HG02973 (cell line): ENCODE measurements around the gene TTF2.
"Not testable (repeated sequence)": the region's sequence is repeated elsewhere in the genome, so short reads cannot be mapped to it uniquely, and the experiment has no call there.

Experiments
- ATAC-seq: cut with Tn5 transposase; IDR thresholded peaks from one replicate; pipeline ENCODE4 v1.9.1; 2021; ENCODE audit warnings: moderate library complexity; ENCODE audit not compliant: unreplicated experiment

Gene TTF2

DNA sequence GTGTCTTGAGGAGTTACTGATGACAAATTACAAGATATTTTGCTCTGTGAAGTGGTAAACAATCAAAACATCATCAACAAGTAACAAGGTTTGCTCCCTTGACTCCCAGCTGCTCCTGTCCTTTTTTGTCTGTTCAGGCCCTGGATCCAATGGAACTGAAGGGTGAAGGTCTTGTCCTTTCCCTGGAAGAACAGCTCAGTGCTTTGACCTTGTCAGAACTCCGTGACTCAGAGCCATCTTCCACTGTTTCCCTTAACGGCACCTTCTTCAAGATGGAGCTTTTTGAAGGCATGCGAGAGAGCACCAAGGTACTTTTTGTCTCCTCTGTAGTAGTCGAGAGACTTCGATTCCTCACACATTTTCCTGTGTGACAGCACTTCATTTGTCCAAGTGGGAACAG lies 32.5 kb downstream of the TTF2 start:
- no peak for ATAC-seq

GRCh38 chr1:117093091-117093534 lies 33.0 kb downstream of the TTF2 start:
- no peak for ATAC-seq

DNA sequence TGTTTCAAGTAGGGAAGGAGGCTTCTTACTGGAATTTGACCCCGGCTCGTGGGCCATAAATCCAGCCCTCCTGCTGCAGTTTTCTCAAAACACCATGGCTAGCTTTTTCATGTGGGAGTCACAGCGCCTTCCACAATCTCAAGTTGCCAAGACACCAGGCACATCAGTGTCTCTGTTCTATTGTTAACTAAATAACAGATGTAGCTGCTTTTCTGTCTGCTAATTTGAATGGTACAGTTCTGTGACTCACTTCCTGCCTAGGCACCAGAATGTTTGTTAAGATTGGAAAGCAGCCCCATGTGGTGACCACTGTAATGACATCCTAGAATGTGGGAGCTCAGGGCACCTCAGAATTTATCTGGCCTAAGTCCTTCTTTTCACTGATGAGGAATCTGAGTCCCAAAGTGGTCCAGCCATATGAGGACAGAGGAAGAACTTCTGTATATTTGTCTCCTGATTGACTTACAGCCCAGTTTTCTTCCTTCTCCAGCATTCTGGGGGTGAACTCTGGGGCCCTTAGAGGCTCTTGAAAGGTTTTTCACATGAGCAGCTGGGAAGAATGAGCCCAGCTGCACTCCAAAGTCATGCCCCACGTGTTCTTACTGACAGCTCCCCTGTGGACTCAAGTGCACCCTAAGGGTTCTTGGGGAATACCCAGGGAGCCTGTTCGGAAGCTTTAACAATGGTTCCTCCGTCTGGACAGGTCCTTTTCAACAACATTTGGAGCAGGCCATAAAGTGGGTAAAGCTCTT lies 33.9 kb downstream of the TTF2 start:
- ATAC-seq, result peak; percentile 81

DNA sequence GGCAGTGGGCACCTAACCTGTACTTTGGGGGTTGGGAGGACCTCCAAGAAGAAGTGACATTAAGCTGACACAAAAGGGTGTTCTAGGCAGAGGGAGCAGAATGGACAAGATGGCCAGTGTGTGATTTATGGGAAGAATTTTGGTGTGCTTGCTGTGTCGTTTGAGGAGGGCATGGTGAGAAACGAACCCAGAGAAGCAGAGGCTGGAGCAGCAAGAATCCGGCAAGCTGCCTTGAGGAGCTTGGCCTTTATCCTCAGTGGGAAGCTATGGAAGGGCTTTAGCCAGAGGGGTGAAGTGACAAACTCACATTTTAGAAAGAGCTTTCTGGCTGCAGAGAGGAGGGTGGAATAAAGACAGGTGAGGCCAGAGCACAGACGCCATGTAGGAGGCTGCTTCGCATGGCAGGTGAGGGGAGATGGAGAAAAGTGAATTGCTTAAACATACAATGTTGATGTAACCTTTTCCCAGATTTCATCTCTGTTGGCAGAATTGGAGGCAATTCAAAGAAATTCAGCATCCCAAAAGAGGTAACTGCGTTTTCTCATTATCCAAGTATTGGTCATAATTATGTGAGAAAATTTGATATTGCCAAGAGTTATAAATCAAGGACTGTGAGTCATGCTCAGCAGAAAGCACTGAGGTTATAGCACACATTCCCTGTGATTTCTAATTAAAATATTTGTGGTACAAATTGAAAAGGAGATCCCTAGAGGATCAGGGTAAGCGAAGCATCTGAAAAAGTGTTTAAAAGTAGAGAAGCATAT lies 34.9 kb downstream of the TTF2 start:
- no peak for ATAC-seq

DNA sequence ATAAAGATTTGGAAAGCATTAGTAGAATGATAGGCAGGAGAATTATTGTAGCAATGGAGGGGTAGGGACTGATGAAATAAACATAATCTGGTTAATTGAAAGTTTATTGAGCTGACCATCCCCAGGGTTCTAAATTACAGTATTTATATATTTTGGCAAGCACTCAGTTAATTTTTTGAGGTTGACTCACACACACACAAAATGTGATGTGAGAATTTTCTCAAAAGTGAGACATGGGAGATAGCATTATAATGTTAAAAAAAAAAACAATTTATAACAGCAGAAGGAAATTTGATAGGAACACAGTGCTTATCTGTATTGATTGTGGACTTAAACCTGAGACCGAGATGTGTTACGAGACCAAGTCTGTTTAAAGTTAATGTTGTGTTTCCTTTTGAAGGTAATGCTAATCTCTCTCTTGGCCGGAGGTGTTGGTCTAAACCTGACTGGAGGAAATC lies 36.9 kb downstream of the TTF2 start:
- ATAC-seq, result no peak

- ATAC-seq, result no peak
Observed at GRCh38 chr1:117097443-117097842, 37.3 kb downstream of the TTF2 start.

GRCh38 chr1:117098287-117098890 lies 38.3 kb downstream of the TTF2 start:
- no peak for ATAC-seq

DNA sequence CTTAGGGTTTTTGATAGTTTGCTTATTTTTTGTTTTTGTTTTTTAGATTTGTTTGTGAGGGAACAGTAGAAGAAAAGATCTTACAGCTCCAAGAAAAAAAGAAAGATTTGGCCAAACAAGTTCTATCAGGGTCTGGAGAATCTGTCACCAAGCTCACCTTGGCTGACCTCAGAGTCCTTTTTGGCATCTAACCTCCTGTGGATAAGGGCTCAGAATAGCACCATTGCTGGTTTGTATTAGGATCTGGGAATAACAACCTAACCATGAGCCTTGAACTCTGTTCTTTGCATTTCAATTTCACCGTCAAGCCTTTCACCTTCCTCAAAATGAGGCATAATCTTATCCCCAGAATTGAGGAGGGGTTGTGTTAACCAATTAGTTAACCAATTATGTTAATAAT lies 41.2 kb downstream of the TTF2 start:
- no peak for ATAC-seq

DNA sequence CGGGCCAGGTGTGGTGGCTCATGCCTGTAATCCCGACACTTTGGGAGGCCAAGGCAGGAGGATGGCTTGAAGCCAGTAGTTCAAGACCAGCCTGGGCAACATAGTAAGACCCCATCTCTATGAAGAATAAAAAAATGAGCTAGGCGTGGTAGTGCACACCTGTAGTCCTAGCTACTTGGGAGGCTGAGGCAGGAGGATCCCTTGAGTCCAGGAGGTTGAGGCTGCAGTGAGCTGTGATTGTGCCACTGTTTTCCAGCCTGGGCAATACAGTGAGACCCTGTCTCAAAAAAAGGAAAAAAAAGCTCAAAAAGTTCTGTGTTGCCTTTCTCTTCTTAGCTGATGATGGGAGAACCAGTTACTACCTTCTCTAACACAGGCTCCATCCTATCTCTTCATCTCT lies 41.7 kb downstream of the TTF2 start:
- ATAC-seq, result not testable (repeated sequence)

DNA sequence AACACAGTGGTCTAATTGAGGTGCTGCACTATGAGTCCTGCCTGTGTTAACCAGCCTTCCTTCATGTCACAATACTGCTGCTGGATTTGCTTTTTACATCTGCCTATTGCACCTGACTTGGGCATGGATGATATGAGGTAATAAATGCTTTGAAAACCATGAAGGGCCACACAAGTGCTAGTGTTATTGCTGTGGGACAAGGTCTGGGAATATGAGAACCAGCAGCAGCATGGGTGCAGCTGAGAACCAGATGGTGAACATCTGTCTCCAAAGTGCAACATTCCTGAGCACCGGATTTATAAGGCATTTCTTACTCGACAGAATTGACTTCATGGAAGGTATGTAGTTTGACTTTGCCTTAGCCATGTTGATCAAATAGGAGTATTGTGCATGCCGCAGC lies 44.9 kb downstream of the TTF2 start:
- ATAC-seq, result no peak

GRCh38 chr1:117105722-117106121 lies 45.6 kb downstream of the TTF2 start:
- no peak for ATAC-seq

- ATAC-seq, result no peak
Observed at GRCh38 chr1:117106478-117106877, 46.4 kb downstream of the TTF2 start.

GRCh38 chr1:117107364-117107763 lies 47.2 kb downstream of the TTF2 start:
- no peak for ATAC-seq

DNA sequence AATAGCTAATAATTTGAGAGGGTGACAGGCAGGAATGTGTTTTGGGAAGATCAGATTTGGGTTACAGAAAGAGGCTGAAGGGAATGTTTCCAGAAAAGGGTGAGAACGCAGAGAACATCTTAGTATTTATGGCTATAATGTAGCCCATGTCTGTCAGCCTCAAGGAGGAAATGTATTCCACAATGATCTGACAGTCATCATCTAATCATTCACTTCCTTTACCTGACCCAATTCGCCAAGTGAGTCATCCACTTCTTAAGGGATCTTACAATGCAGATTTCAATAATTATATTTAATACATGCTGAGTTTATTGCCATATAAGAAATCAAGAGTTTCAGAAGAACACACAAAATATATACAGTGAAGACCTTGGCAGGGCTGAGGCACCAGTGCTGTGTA lies 50.6 kb downstream of the TTF2 start:
- ATAC-seq, result no peak

GRCh38 chr1:117112047-117112717 lies 52.1 kb downstream of the TTF2 start:
- no peak for ATAC-seq

DNA sequence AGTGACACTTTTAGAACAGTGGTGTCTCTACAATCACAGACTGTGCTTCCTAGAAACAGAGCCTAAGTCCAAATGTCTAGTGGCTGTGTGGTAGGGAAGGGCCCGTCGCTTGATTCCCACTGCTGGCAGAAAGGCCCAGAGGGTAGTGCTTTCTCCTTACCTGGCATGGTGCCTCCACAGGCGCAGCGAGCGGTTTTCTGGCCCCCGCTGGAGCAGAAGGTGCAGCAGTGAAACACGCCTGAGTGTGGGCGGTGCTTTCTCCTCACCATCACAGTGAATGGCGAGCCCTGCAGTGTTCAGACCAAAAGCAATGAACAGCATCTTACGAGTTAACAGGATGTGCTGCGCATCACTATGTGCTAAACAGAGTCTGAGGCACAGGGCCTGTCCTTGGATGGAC lies 53.1 kb downstream of the TTF2 start:
- ATAC-seq, result no peak

DNA sequence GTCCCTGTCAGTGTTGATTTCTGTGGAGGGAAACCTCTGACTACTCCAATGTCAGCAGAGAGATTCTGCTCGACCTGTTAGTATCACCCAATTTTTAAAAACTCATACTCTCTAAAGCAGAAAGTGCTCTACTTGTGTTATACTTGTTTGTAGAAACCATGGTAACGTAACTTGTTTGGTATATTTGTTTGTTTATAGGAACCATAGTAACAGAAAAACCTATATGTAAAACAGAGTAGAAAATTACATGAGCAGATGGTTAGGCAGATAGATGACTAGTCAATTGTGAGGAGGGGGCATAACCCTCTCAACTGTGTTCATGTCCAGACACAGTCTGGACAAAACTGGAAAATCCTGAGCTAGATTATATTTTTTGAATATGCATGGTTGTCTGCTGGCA lies 54.8 kb downstream of the TTF2 start:
- ATAC-seq, result no peak

DNA sequence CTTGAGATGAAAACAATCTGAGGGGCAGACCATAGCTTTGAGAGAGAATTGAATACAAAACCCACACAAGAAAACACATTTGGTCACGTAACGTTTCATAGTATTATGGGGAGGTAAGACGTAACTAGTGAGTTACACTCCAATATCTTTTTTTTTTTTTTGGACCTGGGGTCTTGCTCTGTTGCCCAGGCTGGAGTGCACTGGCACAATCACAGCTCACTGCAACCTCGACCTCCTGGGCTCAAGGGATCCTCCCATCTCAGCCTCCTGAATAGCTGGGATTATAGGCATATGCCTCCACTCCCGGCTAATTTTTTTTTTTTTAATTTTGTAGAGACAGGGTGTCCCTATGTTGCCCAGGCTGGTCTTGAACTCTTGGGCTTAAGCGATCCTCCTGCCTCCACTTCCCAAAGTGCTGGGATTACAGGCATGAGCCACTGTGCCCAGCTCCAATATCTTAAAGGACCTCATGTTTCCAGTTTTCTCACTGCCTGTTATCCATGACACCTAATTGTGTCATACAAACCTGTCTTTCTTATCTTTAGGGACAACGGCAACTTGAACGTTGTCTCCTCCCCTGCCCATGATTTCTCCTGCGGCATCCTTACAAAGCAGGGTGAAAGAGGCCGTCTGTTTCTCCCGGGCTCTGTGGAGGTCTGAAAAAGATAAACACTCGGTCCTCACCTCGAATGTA lies 56.1 kb downstream of the TTF2 start:
- no peak for ATAC-seq

DNA sequence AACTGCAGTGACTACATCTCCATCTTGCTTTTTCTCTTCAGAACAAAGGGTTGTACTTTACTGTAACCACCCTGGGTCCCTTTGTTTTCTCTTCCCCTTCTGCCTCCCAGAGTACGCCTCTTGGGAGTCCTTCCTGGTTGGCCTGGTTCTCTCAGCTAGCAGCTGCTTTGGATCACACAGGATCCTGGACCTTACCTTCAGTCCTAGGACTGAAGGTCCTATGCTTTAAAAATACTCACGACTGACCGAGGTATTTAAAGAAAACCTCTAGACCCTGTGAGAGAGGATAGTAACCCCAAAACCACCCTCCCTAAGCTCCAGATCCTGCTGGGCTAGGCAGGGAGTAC lies 56.6 kb downstream of the TTF2 start:
- no peak for ATAC-seq

- ATAC-seq, result no peak
Observed at GRCh38 chr1:117117697-117118096, 57.6 kb downstream of the TTF2 start.

DNA sequence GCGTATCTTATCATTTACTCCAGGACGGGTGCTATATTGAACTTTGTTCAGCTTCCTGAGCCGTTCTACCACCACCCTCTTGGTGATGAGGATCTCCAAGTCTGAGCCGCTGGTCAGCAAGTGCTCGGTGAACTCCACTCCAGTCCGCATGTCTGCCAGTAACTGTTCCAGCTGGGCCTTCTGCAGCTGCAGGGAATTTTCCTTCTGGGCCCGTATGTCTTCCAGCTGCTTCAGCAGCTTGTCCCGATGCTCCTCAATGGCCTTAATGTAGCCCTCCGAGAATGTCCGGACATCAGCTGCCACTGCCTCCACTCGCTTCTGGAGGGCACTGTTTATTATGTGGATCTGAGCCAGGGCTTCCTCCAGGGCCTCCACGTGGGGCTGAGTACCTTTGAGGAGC lies 58.0 kb downstream of the TTF2 start:
- ATAC-seq, result no peak
